Spleen (tissue), 11 donors: ENCODE data around the gene UFSP2. TPM values are rescaled to one million over a fixed set of nuclear protein-coding genes. Genes with fewer than 3 reads are reported as not detected.

Experiments used
- DNase-seq: peaks from one replicate; pipeline ENCODE4 v3.0.0-alpha.2; 2020
- H3K27ac ChIP-seq, 8 donors: fragments of 200-600 bp; sonication (generic) in 7 of 8; 1 replicate in 4 of 8; 2 replicates in 4 of 8; pipeline versions ENCODE4 v1.5.0 to v1.8.0; 2016 to 2021; ENCODE audit warnings: inconsistent platforms in 4 of 8, mild to moderate bottlenecking in 4 of 8, moderate library complexity in 1 of 8
- H3K27me3 ChIP-seq, 7 donors: fragments of 200-600 bp; sonication (generic) in 6 of 7; replicated peaks in 1 of 7; 1 replicate in 4 of 7; 2 replicates in 3 of 7; pipeline versions ENCODE4 v1.5.0 to v1.8.0; 2016 to 2021; ENCODE audit warnings: inconsistent platforms in 3 of 7, mild to moderate bottlenecking in 1 of 7
- H3K36me3 ChIP-seq, 6 donors: fragments of 200-600 bp; sonication (generic) in 5 of 6; 1 replicate in 4 of 6; 2 replicates in 2 of 6; pipeline versions ENCODE4 v1.5.0 to v1.8.0; 2016 to 2021; ENCODE audit warnings: inconsistent platforms in 2 of 6
- H3K4me1 ChIP-seq, 6 donors: fragments of 200-600 bp; sonication (generic) in 5 of 6; 1 replicate in 3 of 6; 2 replicates in 3 of 6; pipeline versions ENCODE4 v1.5.0 to v1.8.0; 2016 to 2021; ENCODE audit warnings: inconsistent platforms in 3 of 6
- H3K4me3 ChIP-seq, 8 donors: fragments of 200-600 bp; sonication (generic) in 7 of 8; 1 replicate in 4 of 8; 2 replicates in 4 of 8; pipeline versions ENCODE4 v1.5.0 to v1.8.0; 2016 to 2021; ENCODE audit warnings: inconsistent platforms in 4 of 8, mild to moderate bottlenecking in 4 of 8, moderate library complexity in 2 of 8
- H3K9me3 ChIP-seq, 8 donors: fragments of 200-600 bp; sonication (generic) in 7 of 8; 1 replicate in 4 of 8; 2 replicates in 4 of 8; pipeline versions ENCODE4 v1.5.0 to v1.8.0; 2016 to 2021; ENCODE audit warnings: inconsistent platforms in 4 of 8
- POLR2A ChIP-seq, 3 donors: fragments of 450-650 bp; IDR thresholded peaks; one replicate each; pipeline ENCODE4 v1.5.1; 2017; ENCODE audit warnings: antibody characterized with exemption in 3 of 3, mild to moderate bottlenecking in 1 of 3
- POLR2AphosphoS5 ChIP-seq, 3 donors: sonication (generic); formaldehyde crosslinking; IDR thresholded peaks; one replicate each; pipeline ENCODE4 v1.5.1; 2017; ENCODE audit warnings: antibody characterized with exemption in 3 of 3
- WGBS, 5 donors: extraction: QIAGEN DNeasy Blood & Tissue Kit in 3 of 5; methylation state at CpG; one replicate each; pipeline versions ENCODE4 v1.1.5 to v1.1.7; 2013 to 2018; 5-methylcytosine and 5-hydroxymethylcytosine counted together
- intact Hi-C: fragments of 100-400 bp; cut with DNase I; formaldehyde crosslinking; loops from one replicate; pipeline ENCODE4 v1.15.0; 2023; ENCODE audit warnings: low total_unique reads
- polyA plus RNA-seq, 3 donors: library from polyadenylated mRNA; stranded (reverse); fragments of 200-250 nt; gene quantifications; one replicate each; pipeline ENCODE4 v1.2.1, GENCODE V29; 2013
- total RNA-seq, 7 donors: library from RNA; depleted of rRNA in 3 of 7; stranded (reverse); fragments of >200 nt in 3 of 7; fragmentation: NEBNext Ultra II Directional in 4 of 7; extraction: Animal tissue kit (Norgen Biotek cat#: 25700) in 4 of 7; gene quantifications; one replicate each; pipeline versions ENCODE4 v1.1.0 to v1.2.1, GENCODE V29; 2016 to 2021
- TF ChIP-seq, protein P1 (sequence below), 11 experiments: fragments of 200-600 bp in 7 of 11; fragments of 450-650 bp in 4 of 11; sonication (generic) in 4 of 11; IDR thresholded peaks in 8 of 11; conservative IDR thresholded peaks in 3 of 11; 1 replicate in 7 of 11; 2 replicates in 4 of 11; pipeline versions ENCODE4 v1.4.0 to v1.8.0; 2016 to 2021; ENCODE audit warnings: antibody characterized with exemption in 11 of 11, inconsistent platforms in 4 of 11, mild to moderate bottlenecking in 1 of 11
- donor health status: healthy with polysubstance abuse.
- donor health status: DM: no; HTN: no; CAD: no; lungs with moderate emphysema.
- donor health status: DM: no; HTN: no; CAD: no.
- donor health status: Bipolar disorder and iron deficiency.
- donor health status: healthy.
- donor health status: DM: no; HTN: no; CAD: no.
- donor health status: DM: yes; HTN: yes; CAD: no.

Gene UFSP2
- total and polyA plus RNA-seq, 10 donors, result 11.0 to 44.1 (median 25.0) TPM

DNA sequence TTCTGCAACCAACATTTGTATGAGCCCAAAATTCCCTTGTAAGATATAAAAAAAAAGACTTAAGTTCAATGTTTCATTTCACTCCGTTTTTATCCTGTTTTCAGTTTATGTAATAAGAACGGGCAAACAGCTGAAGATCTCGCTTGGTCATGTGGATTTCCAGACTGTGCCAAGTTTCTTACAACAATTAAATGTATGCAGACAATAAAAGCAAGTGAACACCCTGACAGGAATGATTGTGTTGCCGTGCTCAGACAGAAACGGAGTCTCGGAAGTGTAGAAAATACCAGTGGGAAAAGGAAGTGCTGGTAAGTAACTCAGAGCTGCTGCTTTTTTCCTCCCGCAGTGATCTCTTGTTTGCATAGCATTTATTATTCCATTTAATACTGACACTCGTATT is 26.3 kb downstream of the UFSP2 start:
- TF ChIP-seq, protein P1, sequence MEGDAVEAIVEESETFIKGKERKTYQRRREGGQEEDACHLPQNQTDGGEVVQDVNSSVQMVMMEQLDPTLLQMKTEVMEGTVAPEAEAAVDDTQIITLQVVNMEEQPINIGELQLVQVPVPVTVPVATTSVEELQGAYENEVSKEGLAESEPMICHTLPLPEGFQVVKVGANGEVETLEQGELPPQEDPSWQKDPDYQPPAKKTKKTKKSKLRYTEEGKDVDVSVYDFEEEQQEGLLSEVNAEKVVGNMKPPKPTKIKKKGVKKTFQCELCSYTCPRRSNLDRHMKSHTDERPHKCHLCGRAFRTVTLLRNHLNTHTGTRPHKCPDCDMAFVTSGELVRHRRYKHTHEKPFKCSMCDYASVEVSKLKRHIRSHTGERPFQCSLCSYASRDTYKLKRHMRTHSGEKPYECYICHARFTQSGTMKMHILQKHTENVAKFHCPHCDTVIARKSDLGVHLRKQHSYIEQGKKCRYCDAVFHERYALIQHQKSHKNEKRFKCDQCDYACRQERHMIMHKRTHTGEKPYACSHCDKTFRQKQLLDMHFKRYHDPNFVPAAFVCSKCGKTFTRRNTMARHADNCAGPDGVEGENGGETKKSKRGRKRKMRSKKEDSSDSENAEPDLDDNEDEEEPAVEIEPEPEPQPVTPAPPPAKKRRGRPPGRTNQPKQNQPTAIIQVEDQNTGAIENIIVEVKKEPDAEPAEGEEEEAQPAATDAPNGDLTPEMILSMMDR (IDR thresholded peaks at IDR 0.05 in 8 of 11, conservative IDR thresholded peaks at IDR 0.05 in 3 of 11), result no peak
- no peak for TF ChIP-seq POLR2A (IDR thresholded peaks at IDR 0.05)
- no peak for TF ChIP-seq POLR2AphosphoS5 (IDR thresholded peaks at IDR 0.05)
- H3K4me3 ChIP-seq, result no peak overlapping the region
- WGBS, 5 donors, result 61 to 91% (median 83%) methylated on average over 8 of the region's 8 CpGs
- intact Hi-C loops, result no loop called here
- no peaks in the 10 kb centered on the region for H3K9me3 ChIP-seq
- DNase-seq, result no peak
- H3K36me3 ChIP-seq, result peaks cover 0 to 58% (median 39%) of the 10 kb centered on the region in 6 donors
- H3K27ac ChIP-seq, result peak overlapping the region in 1 of 8 donors; percentile 51
- no peaks in the 10 kb centered on the region for H3K27me3 ChIP-seq
- H3K4me1 ChIP-seq, result peaks cover 6 to 41% (median 25%) of the 10 kb centered on the region in 6 donors

DNA sequence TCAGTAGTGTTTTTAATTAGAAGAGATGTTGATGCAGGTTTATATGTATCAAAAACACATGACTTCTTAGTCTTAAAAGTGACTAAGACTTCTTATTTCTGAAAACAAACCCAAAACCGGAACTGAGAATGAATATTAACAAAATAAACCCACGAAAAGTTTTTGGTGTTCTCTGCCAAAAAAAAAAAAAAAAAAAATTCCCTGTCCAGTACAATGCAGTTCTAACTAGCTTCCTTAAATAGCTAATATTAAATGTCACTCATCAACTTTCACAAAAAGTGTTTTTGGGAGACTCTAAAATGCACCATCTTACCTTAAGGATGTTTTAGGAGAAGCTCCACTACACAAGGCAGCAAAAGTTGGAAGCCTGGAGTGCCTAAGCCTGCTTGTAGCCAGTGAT is 27.1 kb downstream of the UFSP2 start:
- H3K36me3 ChIP-seq, result peaks cover 0 to 51% (median 36%) of the 10 kb centered on the region in 6 donors

DNA sequence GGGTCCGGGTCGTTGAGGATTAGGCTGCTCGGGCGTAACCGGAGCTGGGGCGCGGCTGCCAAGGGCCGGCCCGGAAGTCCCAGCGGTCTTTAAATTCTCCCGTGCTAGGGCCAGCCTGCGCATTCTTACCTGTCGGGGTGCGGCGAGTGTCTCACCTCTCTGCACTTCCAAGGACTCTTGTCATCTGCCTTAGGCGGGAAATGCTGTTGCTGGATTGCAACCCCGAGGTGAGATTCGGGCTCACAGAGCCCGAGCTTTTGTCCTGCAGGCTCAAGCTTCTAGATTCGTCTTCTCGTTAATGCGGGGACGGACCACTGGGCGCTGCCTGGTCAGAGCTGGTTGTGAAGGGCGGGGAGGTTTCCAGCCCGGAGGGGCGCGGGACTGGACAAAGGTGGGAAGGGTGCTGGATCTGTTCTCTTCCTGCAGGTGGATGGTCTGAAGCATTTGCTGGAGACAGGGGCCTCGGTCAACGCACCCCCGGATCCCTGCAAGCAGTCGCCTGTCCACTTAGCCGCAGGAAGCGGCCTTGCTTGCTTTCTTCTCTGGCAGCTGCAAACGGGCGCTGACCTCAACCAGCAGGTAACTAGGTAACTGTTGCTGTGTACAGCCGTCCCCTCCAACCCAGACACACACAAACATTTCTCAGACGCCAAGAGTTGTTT is 28.9 kb downstream of the UFSP2 start, which contains the start of gene ANKRD37:
TSS of gene ANKRD37 (plus strand) at position 118 of the 662 bp plus-strand sequence. CDS start at position 201, 83 bp downstream.
- Histone ChIP-seq H3K4me1 (peaks cover 6 to 57% (median 31%) of the 10 kb centered on the region in 6 donors), H3K9me3 (no peaks in the 10 kb centered on the region), H3K36me3 (peaks cover 0 to 34% (median 22%) of the 10 kb centered on the region in 6 donors), H3K27ac (peak within 1 kb of the TSS; percentile 95 to 100 (median 99)), H3K4me3 (peak within 1 kb of the TSS; percentile 54 to 83 (median 80)), H3K27me3 (no peaks in the 10 kb centered on the region)
- intact Hi-C loops, result no loop called here
- WGBS, 5 donors, result 12 to 51% (median 18%) methylated on average over 14 to 38 of the region's 38 CpGs
- TF ChIP-seq POLR2AphosphoS5 (IDR thresholded peaks at IDR 0.05) (no peak), POLR2A (IDR thresholded peaks at IDR 0.05) (no peak)
- TF ChIP-seq, protein P1 (IDR thresholded peaks at IDR 0.05 in 8 of 11, conservative IDR thresholded peaks at IDR 0.05 in 3 of 11), result peak in 1 of 11 experiments; percentile 8
- DNase-seq, result peak; percentile 90

More for the DNA sequence above, 27.1 kb downstream of the UFSP2 start:
- 35 to 72% (median 47%) methylated on average over 2 of the region's 2 CpGs for WGBS, 5 donors
- Histone ChIP-seq H3K4me3 (no peak overlapping the region), H3K27me3 (no peaks in the 10 kb centered on the region), H3K27ac (peak overlapping the region in 5 of 8 donors; percentile 1 to 52 (median 38)), H3K4me1 (peaks cover 6 to 50% (median 30%) of the 10 kb centered on the region in 6 donors), H3K9me3 (no peaks in the 10 kb centered on the region)
- intact Hi-C loops, result no loop called here
- no peak for TF ChIP-seq POLR2AphosphoS5 (IDR thresholded peaks at IDR 0.05)
- TF ChIP-seq POLR2A (IDR thresholded peaks at IDR 0.05), result no peak
- TF ChIP-seq, protein P1 (IDR thresholded peaks at IDR 0.05 in 8 of 11, conservative IDR thresholded peaks at IDR 0.05 in 3 of 11), result no peak
- no peak for DNase-seq
